ENCODE results near the gene DCLRE1C.

DNA sequence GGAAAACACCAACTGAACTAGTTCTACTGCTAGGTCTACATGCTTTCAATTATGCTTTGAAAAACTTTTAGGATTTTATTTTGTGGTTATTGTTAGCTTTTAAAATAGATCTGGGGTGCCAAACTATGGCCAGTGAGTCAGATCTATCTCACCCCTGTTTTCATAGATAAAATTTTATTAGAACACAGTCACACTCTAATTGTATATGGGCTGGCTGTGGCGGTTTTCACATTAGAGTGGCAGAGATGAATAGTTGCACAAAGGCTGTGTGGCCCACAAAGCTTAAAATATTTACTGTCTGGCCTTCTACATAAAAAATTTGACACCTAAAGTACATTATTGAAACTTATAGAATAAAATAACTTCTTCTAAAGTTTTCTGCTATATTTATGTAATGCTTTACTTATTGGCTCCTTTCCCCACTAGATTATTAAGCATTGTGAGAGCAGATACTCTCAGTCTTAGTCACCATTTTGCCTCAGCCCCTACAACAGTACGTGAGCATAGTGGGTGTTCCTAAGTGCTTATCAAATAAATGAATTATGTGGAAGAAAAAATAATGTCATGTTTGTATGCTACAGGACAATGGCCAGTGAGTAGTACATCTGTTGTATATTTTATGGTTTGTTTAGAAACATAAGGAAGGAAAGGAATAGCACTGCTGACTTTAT lies 80.7 kb downstream of the DCLRE1C start:
- no peak for TF ChIP-seq EZH2 (IDR thresholded peaks at IDR 0.05; ENCODE audit: insufficient read depth, poor library complexity, severe bottlenecking)
- TF ChIP-seq EZH2phosphoT487 (IDR thresholded peaks at IDR 0.05; ENCODE audit: insufficient read depth, low read depth) = no peak

Measured in GM23248 (cell line).